ENCODE measurements around the gene TMCC3. TPM values are rescaled to one million over a fixed set of nuclear protein-coding genes. Genes with fewer than 3 reads are reported as not detected.

TMCC3 gene
- total RNA-seq, 1 experiment from 2014 or later = 0.49 TPM

GRCh38 chr12:94567761-94568160 is 82.6 kb downstream of the TMCC3 start:
- ChIA-PET CTCF (interaction anchor here (0.6 kb wide), 1 partner anchor 143 kb away, joined by 3 read pairs; no protein-coding TSS in a partner anchor), POLR2A (ENCODE audit: low non-redundant PET) (no interaction called here)
- H3K9me3 ChIP-seq (ENCODE audit: low read depth, low read length, poor library complexity, severe bottlenecking) = no peaks in the 10 kb centered on the region
- no peak overlapping the region for H3K27ac ChIP-seq (ENCODE audit: low read depth, low read length, poor library complexity, severe bottlenecking)
- no peaks in the 10 kb centered on the region for H3K4me1 ChIP-seq (ENCODE audit: insufficient read depth, low read length, poor library complexity, severe bottlenecking)
- H3K27me3 ChIP-seq (replicated peaks; ENCODE audit: insufficient read depth, low read depth, low read length, poor library complexity) = peaks cover 7% of the 10 kb centered on the region
- no peaks in the 10 kb centered on the region for H3K36me3 ChIP-seq (ENCODE audit: insufficient read depth, low read length, poor library complexity, severe bottlenecking)
- intact Hi-C loops (cut with micrococcal nuclease; ENCODE audit: unreplicated experiment) = no loop called here
- no peak overlapping the region for H3K4me3 ChIP-seq (ENCODE audit: low read depth, low read length, poor library complexity, severe bottlenecking)
- no peak for TF ChIP-seq EZH2 (IDR thresholded peaks at IDR 0.05; ENCODE audit: borderline replicate concordance, low read depth, low read length, poor library complexity, severe bottlenecking)
- TF ChIP-seq CTCF (conservative IDR thresholded peaks at IDR 0.05; ENCODE audit: low read depth, low read length) = no peak
- no peak for DNase-seq (ENCODE audit: low spot score)
- BruUV-seq (replicated peaks) = no TSS peak

- POLR2A ChIA-PET (ENCODE audit: low non-redundant PET) = no interaction called here
- intact Hi-C loops (cut with micrococcal nuclease; ENCODE audit: unreplicated experiment) = no loop called here
These were observed 84.0 kb downstream of the TMCC3 start for GRCh38 chr12:94566345-94566744.

GRCh38 chr12:94565683-94566082 is 84.7 kb downstream of the TMCC3 start:
- H3K4me1 ChIP-seq (ENCODE audit: insufficient read depth, low read length, poor library complexity, severe bottlenecking) = no peaks in the 10 kb centered on the region
- H3K27me3 ChIP-seq (replicated peaks; ENCODE audit: insufficient read depth, low read depth, low read length, poor library complexity) = peaks cover 7% of the 10 kb centered on the region
- no peaks in the 10 kb centered on the region for H3K36me3 ChIP-seq (ENCODE audit: insufficient read depth, low read length, poor library complexity, severe bottlenecking)
- BruUV-seq (replicated peaks) = no TSS peak
- POLR2A ChIA-PET (ENCODE audit: low non-redundant PET) = interaction anchor here (0.6 kb wide), 1 partner anchor 1345 kb away, joined by 3 read pairs; no protein-coding TSS in a partner anchor
- H3K9me3 ChIP-seq (ENCODE audit: low read depth, low read length, poor library complexity, severe bottlenecking) = no peaks in the 10 kb centered on the region
- H3K27ac ChIP-seq (ENCODE audit: low read depth, low read length, poor library complexity, severe bottlenecking) = no peak overlapping the region
- TF ChIP-seq CTCF (conservative IDR thresholded peaks at IDR 0.05; ENCODE audit: low read depth, low read length) (no peak), EZH2 (IDR thresholded peaks at IDR 0.05; ENCODE audit: borderline replicate concordance, low read depth, low read length, poor library complexity, severe bottlenecking) (no peak)
- intact Hi-C loops (cut with micrococcal nuclease; ENCODE audit: unreplicated experiment) = no loop called here
- DNase-seq (ENCODE audit: low spot score) = no peak
- no peak overlapping the region for H3K4me3 ChIP-seq (ENCODE audit: low read depth, low read length, poor library complexity, severe bottlenecking)
- CTCF ChIA-PET = interaction anchor here (0.6 kb wide), 1 partner anchor 97 kb away, joined by 3 read pairs; no protein-coding TSS in a partner anchor

More at GRCh38 chr12:94566345-94566744, 84.0 kb downstream of the TMCC3 start:
- no peak overlapping the region for H3K4me3 ChIP-seq (ENCODE audit: low read depth, low read length, poor library complexity, severe bottlenecking)
- CTCF ChIA-PET = interaction anchor here (0.6 kb wide), 1 partner anchor 96 kb away, joined by 3 read pairs; no protein-coding TSS in a partner anchor
- peaks cover 7% of the 10 kb centered on the region for H3K27me3 ChIP-seq (replicated peaks; ENCODE audit: insufficient read depth, low read depth, low read length, poor library complexity)
- BruUV-seq (replicated peaks) = no TSS peak
- no peaks in the 10 kb centered on the region for H3K9me3 ChIP-seq (ENCODE audit: low read depth, low read length, poor library complexity, severe bottlenecking)
- no peaks in the 10 kb centered on the region for H3K4me1 ChIP-seq (ENCODE audit: insufficient read depth, low read length, poor library complexity, severe bottlenecking)
- no peak overlapping the region for H3K27ac ChIP-seq (ENCODE audit: low read depth, low read length, poor library complexity, severe bottlenecking)
- H3K36me3 ChIP-seq (ENCODE audit: insufficient read depth, low read length, poor library complexity, severe bottlenecking) = no peaks in the 10 kb centered on the region
- DNase-seq (ENCODE audit: low spot score) = no peak
- no peak for TF ChIP-seq CTCF (conservative IDR thresholded peaks at IDR 0.05; ENCODE audit: low read depth, low read length)
- TF ChIP-seq EZH2 (IDR thresholded peaks at IDR 0.05; ENCODE audit: borderline replicate concordance, low read depth, low read length, poor library complexity, severe bottlenecking) = no peak
